ENCODE measurements around the gene ITGBL1. TPM values are rescaled to one million over a fixed set of nuclear protein-coding genes. Genes with fewer than 3 reads are reported as not detected.

Gene ITGBL1
- total and polyA plus RNA-seq, 2 donors (not counting 3 experiments of a cell fraction or from before 2014, with no cell fraction given) = 4.6 to 8.8 TPM

- Histone ChIP-seq H3K9me3 (replicated peaks; ENCODE audit: control insufficient read depth, insufficient read depth, low read length) (no peaks in the 10 kb centered on the region), H4K20me1 (replicated peaks; ENCODE audit: control insufficient read depth, extremely low read depth, insufficient read depth, low read length) (no peaks in the 10 kb centered on the region), H3K4me1 (ENCODE audit: control insufficient read depth, extremely low read depth, insufficient read depth, low read length) (peaks cover 10% of the 10 kb centered on the region), H3K9me1 (replicated peaks; ENCODE audit: control insufficient read depth, extremely low read depth, insufficient read depth, low read length) (no peaks in the 10 kb centered on the region), H3K4me3 (replicated peaks in 1 of 3; ENCODE audit: insufficient read depth in 1 of 3, low read depth in 1 of 3, low read length in 3 of 3) (peak within 1 kb of the TSS; percentile 0 to 64 (median 43)), H3K27ac (ENCODE audit: insufficient read depth, low read depth, low read length) (no peak within 1 kb of the TSS), H2AFZ (ENCODE audit: low read depth, low read length) (peak within 1 kb of the TSS; percentile 84), H3K27me3 (ENCODE audit: control insufficient read depth in 2 of 2, insufficient read depth in 2 of 2, low read length in 2 of 2) (no peaks in the 10 kb centered on the region), H3K4me2 (ENCODE audit: insufficient read depth, low read length) (peak within 1 kb of the TSS; percentile 61), H3K36me3 (ENCODE audit: control insufficient read depth in 2 of 2, extremely low read depth in 1 of 2, insufficient read depth in 2 of 2, low read length in 2 of 2) (no peaks in the 10 kb centered on the region), H3K9ac (replicated peaks; ENCODE audit: extremely low read depth, insufficient read depth, low read length) (peak within 1 kb of the TSS; percentile 69), H3K79me2 (ENCODE audit: control insufficient read depth, insufficient read depth, low read length) (no peaks in the 10 kb centered on the region)
- ChIA-PET POLR2A (no interaction called here), CTCF (interaction anchor here (0.7 to 2.0 kb wide), 3 partner anchors 34 to 266 kb away, joined by 3 to 9 read pairs (median 4); no protein-coding TSS in a partner anchor)
- dilution Hi-C loops (cut with MboI; ENCODE audit: extremely low pct_ligation_motif_present, low sequenced_read_pairs) = no loop called here
- no peak for TF ChIP-seq POLR2A (IDR thresholded peaks at IDR 0.05; ENCODE audit: low read depth, low read length)
- no peak for TF ChIP-seq JUN (IDR thresholded peaks at IDR 0.05; ENCODE audit: borderline replicate concordance, insufficient read depth, insufficient read length, low read depth)
- TF ChIP-seq MYC (IDR thresholded peaks at IDR 0.05; ENCODE audit: low read depth, low read length) = no peak
- TF ChIP-seq FOS (IDR thresholded peaks at IDR 0.05; ENCODE audit: borderline replicate concordance, insufficient read depth, low read length) = no peak
- TF ChIP-seq GATA2 (IDR thresholded peaks at IDR 0.05; ENCODE audit: insufficient read depth, insufficient read length, low read depth, low read length) = no peak
- TF ChIP-seq POLR2AphosphoS5 (IDR thresholded peaks at IDR 0.05; ENCODE audit: insufficient read depth, low read depth, low read length) = no peak
- TF ChIP-seq EZH2 (IDR thresholded peaks at IDR 0.05; ENCODE audit: borderline replicate concordance, low read depth, low read length, severe bottlenecking) = no peak
- TF ChIP-seq CTCF (IDR thresholded peaks at IDR 0.05; ENCODE audit: extremely low read depth in 1 of 2, insufficient read depth in 1 of 2, low read depth in 1 of 2, low read length in 2 of 2) = no peak
- no peak for TF ChIP-seq MAX (IDR thresholded peaks at IDR 0.05; ENCODE audit: insufficient read depth, insufficient read length)
- BruUV-seq (replicated peaks) = no TSS peak
- DNase-seq (ENCODE audit: low read depth, low spot score) = peak; percentile 49
- intact Hi-C loops (cut with micrococcal nuclease) = loop anchor here (1.0 to 5.0 kb wide), 3 partner anchors 34 to 341 kb away; no protein-coding TSS in a partner anchor
- no peak for FAIRE-seq
Measured at GRCh38 chr13:101416181-101417042, 36.1 kb upstream of the ITGBL1 start, which contains the start of gene NALCN. TSS of gene NALCN (minus strand) at chr13:101416508. CDS start at chr13:101399126, 17,382 bp downstream.

Measured in endothelial cell of umbilical vein (primary cell).